Effector memory CD4-positive, alpha-beta T cell (primary cell): ENCODE data around the gene KNOP1.
"Not testable (repeated sequence)": the region's sequence is repeated elsewhere in the genome, so short reads cannot be mapped to it uniquely, and the experiment has no call there.

Experiments
- DNase-seq, 3 donors: peaks; one replicate each; pipeline ENCODE4 v3.0.0-alpha.2; 2020
- H3K27ac ChIP-seq: 2 replicates; pipeline ENCODE4 v1.7.0; 2013; ENCODE audit warnings: mild to moderate bottlenecking, low read length, moderate library complexity; ENCODE audit not compliant: insufficient read depth, poor library complexity, severe bottlenecking
- H3K27me3 ChIP-seq: replicated peaks from 2 replicates; pipeline ENCODE4 v1.7.0; 2013; ENCODE audit warnings: mild to moderate bottlenecking, low read length; ENCODE audit not compliant: insufficient read depth, control insufficient read depth, poor library complexity, severe bottlenecking
- H3K36me3 ChIP-seq: 2 replicates; pipeline ENCODE4 v1.7.0; 2013; ENCODE audit warnings: mild to moderate bottlenecking, low read length, moderate library complexity; ENCODE audit not compliant: control insufficient read depth, insufficient read depth
- H3K4me1 ChIP-seq: 2 replicates; pipeline ENCODE4 v1.7.0; 2013; ENCODE audit warnings: low read length, mild to moderate bottlenecking; ENCODE audit not compliant: control insufficient read depth, insufficient read depth, poor library complexity, severe bottlenecking
- H3K4me3 ChIP-seq: 2 replicates; pipeline ENCODE4 v1.7.0; 2013; ENCODE audit warnings: low read length, low read depth, mild to moderate bottlenecking; ENCODE audit not compliant: insufficient read depth, poor library complexity, severe bottlenecking
- H3K9me3 ChIP-seq: 2 replicates; pipeline ENCODE4 v1.7.0; 2013; ENCODE audit warnings: mild to moderate bottlenecking, low read length, moderate library complexity; ENCODE audit not compliant: control insufficient read depth

The KNOP1 gene

GRCh38 chr16:19687279-19687678 lies 30.7 kb downstream of the KNOP1 start:
- Histone ChIP-seq H3K4me1 (peaks cover 8% of the 10 kb centered on the region), H3K27me3 (no peaks in the 10 kb centered on the region), H3K27ac (no peak overlapping the region), H3K36me3 (peaks cover 42% of the 10 kb centered on the region), H3K4me3 (no peak overlapping the region), H3K9me3 (no peaks in the 10 kb centered on the region)
- DNase-seq, result no peak

DNA sequence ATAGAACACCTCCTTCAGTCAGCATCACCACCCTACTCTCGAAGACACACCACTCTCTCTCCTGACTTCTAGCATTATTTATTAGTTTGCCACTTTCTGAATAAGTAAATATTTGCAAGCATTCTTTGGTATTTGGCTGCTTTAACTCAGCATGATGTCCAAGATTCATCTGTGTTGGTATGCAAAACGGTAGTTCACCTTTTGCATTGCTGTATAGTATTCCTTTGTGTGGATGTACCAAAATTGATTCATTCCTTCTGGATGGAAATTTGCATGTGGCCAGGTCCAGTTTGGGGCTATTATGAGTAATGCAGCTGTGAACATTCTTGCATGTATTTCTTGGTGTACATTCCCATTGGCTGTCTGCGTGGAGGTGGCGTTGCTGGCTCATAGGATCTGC lies 32.9 kb downstream of the KNOP1 start:
- DNase-seq, result no peak
- Histone ChIP-seq H3K27me3 (no peaks in the 10 kb centered on the region), H3K4me3 (no peak overlapping the region), H3K4me1 (peaks cover 7% of the 10 kb centered on the region), H3K27ac (no peak overlapping the region), H3K9me3 (no peaks in the 10 kb centered on the region), H3K36me3 (peaks cover 42% of the 10 kb centered on the region)

DNA sequence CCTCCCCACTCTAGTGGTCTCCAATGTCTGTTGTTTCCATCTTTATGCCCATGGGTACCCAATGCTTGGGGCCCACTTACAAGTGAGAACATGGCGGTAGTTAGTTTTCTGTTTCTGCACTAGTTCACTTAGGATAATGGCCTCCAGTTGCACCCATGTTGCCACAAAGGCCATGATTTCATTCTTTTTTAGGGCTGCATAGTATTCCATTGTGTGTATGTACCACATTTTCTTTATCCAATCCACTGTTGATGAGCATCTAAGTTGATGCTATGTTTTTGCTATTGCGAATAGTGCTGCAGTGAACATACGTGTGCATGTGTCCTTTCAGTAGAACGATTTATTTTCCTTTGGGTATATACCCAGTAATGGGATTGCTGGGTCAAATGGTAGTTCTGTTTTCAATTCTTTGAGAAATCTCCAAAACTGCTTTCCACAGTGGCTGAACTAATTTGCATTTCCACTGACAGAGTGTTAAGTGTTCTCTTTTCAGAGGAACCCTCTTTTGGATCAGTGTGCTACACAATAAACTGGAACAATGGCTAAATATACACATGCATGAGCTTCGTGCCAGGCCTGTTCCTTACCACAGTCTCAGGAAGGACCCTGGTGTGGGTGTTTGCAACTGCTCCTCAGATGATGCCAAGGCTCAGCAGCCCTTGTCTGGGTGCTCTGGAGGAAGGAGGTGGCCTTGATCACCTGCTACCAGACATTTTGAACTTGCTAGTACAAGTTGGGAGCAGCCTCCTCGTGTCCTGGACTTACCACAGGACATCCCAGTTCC lies 34.4 kb downstream of the KNOP1 start:
- Histone ChIP-seq H3K4me1 (no peaks in the 10 kb centered on the region), H3K4me3 (no peak overlapping the region), H3K36me3 (peaks cover 41% of the 10 kb centered on the region), H3K27ac (no peak overlapping the region), H3K27me3 (no peaks in the 10 kb centered on the region), H3K9me3 (no peaks in the 10 kb centered on the region)
- no peak for DNase-seq

DNA sequence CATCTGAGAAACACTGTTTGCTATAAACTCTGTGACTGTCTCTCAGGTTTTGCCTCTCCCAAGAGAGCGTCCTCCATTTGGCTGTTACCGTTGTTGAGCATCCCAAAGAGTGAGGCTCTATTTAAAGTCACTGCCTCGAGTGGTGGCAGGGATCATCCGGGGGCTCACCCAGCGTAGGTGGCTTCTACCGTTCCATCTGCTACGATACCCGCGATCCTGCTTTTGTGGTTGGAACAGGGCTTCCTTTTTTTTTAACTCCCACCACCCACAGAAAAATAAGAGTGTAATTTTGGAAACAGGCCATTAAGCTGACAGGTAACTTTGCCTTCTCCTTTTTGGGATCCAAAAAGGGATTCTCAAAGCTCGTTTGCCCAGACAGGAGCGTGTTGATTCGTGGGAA lies 36.4 kb downstream of the KNOP1 start:
- no peak overlapping the region for H3K4me3 ChIP-seq
- H3K9me3 ChIP-seq, result no peaks in the 10 kb centered on the region
- DNase-seq, result no peak
- H3K27ac ChIP-seq, result no peak overlapping the region
- no peaks in the 10 kb centered on the region for H3K27me3 ChIP-seq
- H3K36me3 ChIP-seq, result peaks cover 30% of the 10 kb centered on the region
- no peaks in the 10 kb centered on the region for H3K4me1 ChIP-seq

DNA sequence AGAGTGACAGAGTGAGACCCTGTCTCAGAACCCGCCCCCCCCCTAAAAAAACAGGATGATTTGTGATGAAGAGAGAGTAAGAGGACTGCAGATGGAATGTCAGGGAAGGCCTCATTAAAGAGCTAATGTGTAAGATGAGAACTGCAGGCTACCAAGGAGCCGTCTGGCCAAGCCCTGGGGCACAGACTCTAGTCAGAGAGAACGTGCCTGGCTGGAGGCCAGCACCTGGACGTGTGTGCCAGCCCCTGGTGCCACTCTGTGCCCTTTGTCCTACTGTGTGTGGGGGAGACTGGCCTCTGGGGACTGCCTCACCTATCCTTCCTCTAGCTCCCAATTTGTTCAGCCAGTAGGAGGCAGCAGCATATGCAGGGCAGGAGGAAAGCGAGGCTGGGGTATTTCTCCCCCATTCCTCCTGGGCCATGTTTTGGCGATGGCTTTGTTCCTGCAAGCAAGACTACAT lies 37.1 kb downstream of the KNOP1 start:
- H3K4me1 ChIP-seq, result no peaks in the 10 kb centered on the region
- no peak for DNase-seq
- H3K4me3 ChIP-seq, result no peak overlapping the region
- peaks cover 26% of the 10 kb centered on the region for H3K36me3 ChIP-seq
- H3K9me3 ChIP-seq, result no peaks in the 10 kb centered on the region
- H3K27me3 ChIP-seq, result no peaks in the 10 kb centered on the region
- no peak overlapping the region for H3K27ac ChIP-seq

GRCh38 chr16:19679281-19679680 lies 38.7 kb downstream of the KNOP1 start:
- not testable (repeated sequence) for H3K9me3 ChIP-seq, DNase-seq, H3K4me1 ChIP-seq, H3K27me3 ChIP-seq, H3K4me3 ChIP-seq, H3K27ac ChIP-seq
- peaks cover 16% of the 10 kb centered on the region for H3K36me3 ChIP-seq

GRCh38 chr16:19678804-19679203 lies 39.2 kb downstream of the KNOP1 start:
- Histone ChIP-seq H3K36me3 (peaks cover 12% of the 10 kb centered on the region), H3K27me3 (no peaks in the 10 kb centered on the region), H3K4me1 (no peaks in the 10 kb centered on the region)

DNA sequence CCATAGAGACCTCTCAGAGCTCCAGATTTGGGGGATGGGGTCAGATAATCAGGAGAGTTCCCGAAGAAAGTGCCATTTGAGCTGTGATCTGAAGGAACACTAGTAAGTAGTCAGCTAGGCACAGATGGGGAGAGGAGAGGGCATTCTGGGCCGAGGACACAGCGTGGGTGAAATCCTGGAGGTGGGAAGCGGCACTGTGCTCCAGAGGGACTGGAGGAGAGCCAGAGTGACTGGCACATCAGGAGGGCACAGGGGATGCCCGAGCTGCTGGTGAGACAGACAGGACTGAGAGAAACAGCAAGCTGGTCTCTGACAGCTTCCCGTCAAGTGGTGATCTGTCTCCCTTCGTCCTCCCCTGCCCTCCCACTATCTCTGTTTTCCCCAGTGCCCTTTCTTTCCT lies 40.6 kb downstream of the KNOP1 start:
- DNase-seq, result no peak
- Histone ChIP-seq H3K27ac (no peak overlapping the region), H3K9me3 (no peaks in the 10 kb centered on the region), H3K4me3 (no peak overlapping the region), H3K27me3 (no peaks in the 10 kb centered on the region), H3K36me3 (no peaks in the 10 kb centered on the region), H3K4me1 (no peaks in the 10 kb centered on the region)

More at GRCh38 chr16:19678804-19679203, 39.2 kb downstream of the KNOP1 start:
- no peak overlapping the region for H3K27ac ChIP-seq
- H3K4me3 ChIP-seq, result no peak overlapping the region
- no peak for DNase-seq
- no peaks in the 10 kb centered on the region for H3K9me3 ChIP-seq

DNA sequence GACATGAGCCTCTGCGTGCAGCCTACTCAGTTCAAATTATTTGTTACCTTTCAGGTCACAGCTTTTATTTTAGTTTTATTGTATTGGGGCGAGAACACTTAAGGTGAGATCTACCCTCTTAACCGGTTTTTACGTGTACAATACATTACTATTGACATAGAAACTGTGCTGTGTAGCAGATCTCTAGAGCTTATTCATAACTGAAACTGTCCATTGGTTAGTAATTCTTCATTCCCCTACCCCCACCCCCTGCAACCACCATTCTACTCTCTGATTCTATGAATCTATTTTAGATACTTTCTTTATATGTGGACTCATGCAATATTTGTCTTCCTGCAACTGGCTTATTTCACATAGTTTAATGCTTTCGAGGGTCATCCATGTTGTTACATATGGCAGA lies 43.5 kb downstream of the KNOP1 start:
- H3K9me3 ChIP-seq, result no peaks in the 10 kb centered on the region
- H3K4me3 ChIP-seq, result no peak overlapping the region
- no peaks in the 10 kb centered on the region for H3K27me3 ChIP-seq
- DNase-seq, result no peak
- H3K4me1 ChIP-seq, result no peaks in the 10 kb centered on the region
- peaks cover 4% of the 10 kb centered on the region for H3K36me3 ChIP-seq
- H3K27ac ChIP-seq, result no peak overlapping the region

- H3K36me3 ChIP-seq, result peaks cover 8% of the 10 kb centered on the region
- H3K9me3 ChIP-seq, result no peaks in the 10 kb centered on the region
- H3K4me3 ChIP-seq, result no peak overlapping the region
- no peak overlapping the region for H3K27ac ChIP-seq
- H3K27me3 ChIP-seq, result no peaks in the 10 kb centered on the region
- H3K4me1 ChIP-seq, result no peaks in the 10 kb centered on the region
- no peak for DNase-seq
These were observed 45.6 kb downstream of the KNOP1 start for GRCh38 chr16:19672378-19672777.
